Thyroid gland (tissue), 4 donors: ENCODE measurements around the gene STT3B.

Source experiments
- POLR2A ChIP-seq, 2 donors: fragments of 450-650 bp; IDR thresholded peaks; one replicate each; pipeline ENCODE4 v1.6.1; 2017; ENCODE audit warnings: antibody characterized with exemption in 2 of 2, mild to moderate bottlenecking in 2 of 2, moderate library complexity in 1 of 2
- TF ChIP-seq, protein P1 (sequence below), 6 experiments: fragments of 200-600 bp in 3 of 6; fragments of 450-650 bp in 3 of 6; sonication (generic) in 3 of 6; IDR thresholded peaks; one replicate each; pipeline ENCODE4 v1.5.1; 2016 to 2019; ENCODE audit warnings: antibody characterized with exemption in 6 of 6, mild to moderate bottlenecking in 2 of 6, inconsistent platforms in 1 of 6, moderate library complexity in 1 of 6

DNA sequence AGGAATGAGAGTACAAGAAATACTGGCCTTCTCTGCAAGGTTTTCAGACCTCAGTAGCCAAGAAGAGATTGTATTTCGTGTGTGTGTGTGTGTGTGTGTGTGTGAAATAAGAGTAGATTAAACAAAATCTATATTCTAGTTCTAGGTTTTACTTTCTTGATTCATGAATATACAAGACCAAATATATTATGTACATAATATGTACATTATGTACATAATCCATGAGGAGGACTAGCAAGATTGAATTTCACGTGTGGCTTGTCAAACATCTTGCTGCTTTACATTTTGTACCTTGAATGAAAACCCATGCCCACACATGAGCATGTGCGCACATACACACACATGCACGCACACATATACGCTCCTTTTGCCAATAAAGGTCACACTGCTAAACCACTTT lies 18.2 kb upstream of the STT3B start:
- TF ChIP-seq, protein P1, sequence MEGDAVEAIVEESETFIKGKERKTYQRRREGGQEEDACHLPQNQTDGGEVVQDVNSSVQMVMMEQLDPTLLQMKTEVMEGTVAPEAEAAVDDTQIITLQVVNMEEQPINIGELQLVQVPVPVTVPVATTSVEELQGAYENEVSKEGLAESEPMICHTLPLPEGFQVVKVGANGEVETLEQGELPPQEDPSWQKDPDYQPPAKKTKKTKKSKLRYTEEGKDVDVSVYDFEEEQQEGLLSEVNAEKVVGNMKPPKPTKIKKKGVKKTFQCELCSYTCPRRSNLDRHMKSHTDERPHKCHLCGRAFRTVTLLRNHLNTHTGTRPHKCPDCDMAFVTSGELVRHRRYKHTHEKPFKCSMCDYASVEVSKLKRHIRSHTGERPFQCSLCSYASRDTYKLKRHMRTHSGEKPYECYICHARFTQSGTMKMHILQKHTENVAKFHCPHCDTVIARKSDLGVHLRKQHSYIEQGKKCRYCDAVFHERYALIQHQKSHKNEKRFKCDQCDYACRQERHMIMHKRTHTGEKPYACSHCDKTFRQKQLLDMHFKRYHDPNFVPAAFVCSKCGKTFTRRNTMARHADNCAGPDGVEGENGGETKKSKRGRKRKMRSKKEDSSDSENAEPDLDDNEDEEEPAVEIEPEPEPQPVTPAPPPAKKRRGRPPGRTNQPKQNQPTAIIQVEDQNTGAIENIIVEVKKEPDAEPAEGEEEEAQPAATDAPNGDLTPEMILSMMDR (IDR thresholded peaks at IDR 0.05), result no peak
- no peak for TF ChIP-seq POLR2A (IDR thresholded peaks at IDR 0.05)
